ENCODE measurements around the gene SCP2.

Gene SCP2

DNA sequence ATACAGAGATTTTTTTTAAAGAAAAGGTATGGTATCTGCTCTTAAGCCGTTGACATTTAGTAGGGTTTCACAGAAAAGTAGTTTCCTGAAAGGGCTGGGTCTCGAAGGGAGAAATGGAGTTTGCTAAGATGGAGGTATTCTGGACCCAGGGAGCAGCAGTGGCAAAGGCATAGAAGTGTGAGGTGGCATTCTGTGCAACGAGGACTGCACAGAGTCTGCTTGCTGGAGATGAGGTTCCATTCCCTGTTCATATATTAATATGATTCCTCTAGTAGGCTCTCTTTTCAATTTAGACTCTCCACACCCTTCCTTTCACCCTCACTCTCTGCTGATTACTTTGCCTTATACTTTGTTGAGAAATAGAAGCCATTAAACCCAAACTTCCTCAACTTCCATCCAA is 96.5 kb downstream of the SCP2 start:
- no peak overlapping the region for H3K4me3 ChIP-seq (ENCODE audit: low read length)
- no peak for DNase-seq (ENCODE audit: low read depth, low spot score)

DNA sequence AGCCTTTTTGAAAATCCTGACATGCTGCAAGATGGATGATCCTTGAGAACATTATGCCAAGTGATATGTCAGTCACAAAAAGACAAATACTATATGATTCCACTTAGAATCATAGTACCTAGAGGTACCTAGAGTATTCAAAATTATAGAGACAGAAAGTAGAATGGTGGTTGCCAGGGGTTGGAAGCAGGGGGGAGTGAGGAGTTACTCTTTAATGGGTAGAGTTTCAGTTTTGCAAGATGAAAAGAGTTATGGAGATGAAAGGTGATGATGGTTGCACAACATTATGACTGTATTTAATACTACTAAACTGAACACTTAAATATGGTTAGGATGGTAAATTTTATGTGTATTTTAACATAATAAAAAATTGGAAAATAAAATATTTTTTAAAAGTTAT is 97.0 kb downstream of the SCP2 start:
- DNase-seq (ENCODE audit: low read depth, low spot score), result peak; percentile 33
- no peak overlapping the region for H3K4me3 ChIP-seq (ENCODE audit: low read length)

DNA sequence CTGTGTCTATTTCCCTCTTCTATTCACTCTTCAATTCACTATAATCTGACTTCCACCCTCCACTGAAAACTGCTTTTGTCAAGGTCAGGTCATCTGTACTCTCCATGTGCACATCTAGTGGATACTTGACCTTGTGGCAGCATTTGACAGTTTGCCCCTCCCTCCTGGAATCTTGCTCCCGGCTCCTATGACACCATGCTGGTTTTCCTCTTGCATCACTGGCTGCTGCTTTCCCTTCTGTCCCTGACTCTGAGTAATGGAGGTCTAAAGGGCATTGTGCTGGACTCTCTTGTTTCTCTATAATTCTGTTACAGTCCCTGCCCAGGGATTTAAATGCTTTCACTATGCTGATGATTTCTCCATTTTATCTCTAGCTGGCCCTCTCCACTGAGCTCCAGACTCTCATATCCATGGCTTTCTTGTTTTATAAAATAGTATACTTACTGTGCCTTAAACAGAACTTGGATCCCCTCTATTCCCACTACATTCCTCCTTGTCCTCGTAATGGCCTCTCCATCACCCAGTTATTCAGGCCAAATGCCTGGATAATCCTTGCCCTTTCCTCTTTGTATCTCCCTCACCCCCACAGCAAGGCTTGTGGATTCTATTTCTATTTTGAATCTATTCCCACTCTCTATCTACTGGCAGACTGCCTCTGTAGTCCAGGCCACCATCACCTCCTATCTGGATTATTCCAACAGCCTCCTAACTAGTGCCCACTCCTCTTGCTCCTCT is 98.1 kb downstream of the SCP2 start:
- no peak for DNase-seq (ENCODE audit: low read depth, low spot score)
- no peak overlapping the region for H3K4me3 ChIP-seq (ENCODE audit: low read length)

DNA sequence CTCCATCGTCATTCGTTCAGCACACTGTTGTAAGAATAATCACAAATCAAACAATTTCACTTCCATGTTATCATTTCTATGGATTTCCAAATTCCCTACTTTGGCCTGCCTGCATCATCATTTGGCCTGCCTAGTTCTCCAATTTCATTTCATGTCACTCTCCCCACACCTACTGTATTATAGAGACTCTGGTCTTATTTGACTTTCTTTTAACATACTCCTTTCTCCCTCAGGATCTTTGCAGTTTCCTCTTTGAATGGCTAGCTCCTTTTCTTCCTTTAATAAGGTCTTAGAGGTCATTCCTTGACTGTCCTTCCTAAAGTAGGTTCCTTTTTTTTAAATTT is 98.7 kb downstream of the SCP2 start:
- DNase-seq (ENCODE audit: low read depth, low spot score), result no peak
- no peak overlapping the region for H3K4me3 ChIP-seq (ENCODE audit: low read length)

DNA sequence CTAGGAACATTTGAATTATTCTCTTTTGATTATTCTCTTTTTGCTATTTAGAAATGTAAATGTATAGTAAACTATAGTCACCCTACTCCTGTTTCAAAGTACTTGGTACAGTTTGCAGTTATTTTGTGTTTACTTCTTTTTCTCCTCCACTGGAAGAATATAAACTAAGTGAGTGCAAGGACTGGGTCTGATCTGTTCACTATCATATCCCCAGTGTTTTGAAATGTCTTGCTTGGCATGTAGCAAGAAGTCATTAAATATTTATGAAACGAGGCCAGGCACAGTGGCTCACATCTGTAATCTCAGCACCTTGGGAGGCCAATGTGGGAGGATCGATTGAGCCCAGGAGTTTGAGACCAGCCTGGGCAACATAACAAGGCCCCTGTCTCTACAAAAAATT is 99.2 kb downstream of the SCP2 start:
- H3K4me3 ChIP-seq (ENCODE audit: low read length), result no peak overlapping the region
- no peak for DNase-seq (ENCODE audit: low read depth, low spot score)

DNA sequence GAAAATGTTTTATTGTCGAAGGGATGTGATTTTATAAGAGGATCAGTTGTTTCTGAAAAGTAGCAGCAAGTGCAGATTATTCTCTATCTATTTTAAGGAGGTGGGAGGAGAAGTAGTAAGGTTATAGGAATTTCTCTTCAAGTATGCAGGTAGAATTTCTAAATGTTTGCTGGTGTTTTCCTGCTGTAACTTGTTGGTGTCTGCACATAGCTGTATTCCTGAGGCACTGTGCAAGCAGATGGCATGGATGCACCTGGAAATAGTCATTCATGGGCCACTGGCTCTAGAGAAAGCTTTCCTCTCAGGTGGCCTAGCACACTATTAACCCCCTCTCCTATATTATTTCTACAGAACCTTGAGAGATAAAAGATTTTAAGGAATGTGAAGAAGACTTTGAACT is 104.7 kb downstream of the SCP2 start:
- H3K4me3 ChIP-seq (ENCODE audit: low read length), result no peak overlapping the region

DNA sequence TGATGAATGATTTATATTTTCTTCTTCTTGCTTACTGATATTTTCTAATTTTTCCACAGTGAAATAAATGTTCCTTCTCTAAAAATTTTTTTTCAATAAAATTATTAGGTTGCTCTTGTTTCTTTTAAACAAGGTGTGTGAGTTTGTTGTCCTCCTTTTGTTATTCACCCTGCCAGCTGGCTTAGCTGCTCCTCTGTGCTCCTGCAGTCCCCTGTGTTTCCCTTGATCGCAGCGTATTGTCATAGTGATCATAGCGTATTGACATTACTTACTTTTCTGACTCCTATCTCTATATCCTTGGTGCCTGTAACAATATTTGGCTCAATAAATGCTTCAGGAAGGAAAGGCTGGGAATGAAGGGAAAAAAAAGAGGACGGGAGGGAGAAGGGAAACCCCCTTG is 110.1 kb downstream of the SCP2 start:
- DNase-seq (ENCODE audit: low read depth, low spot score), result no peak
- H3K4me3 ChIP-seq (ENCODE audit: low read length), result no peak overlapping the region

More for the DNA sequence above, 104.7 kb downstream of the SCP2 start:
- no peak for DNase-seq (ENCODE audit: low read depth, low spot score)

DNA sequence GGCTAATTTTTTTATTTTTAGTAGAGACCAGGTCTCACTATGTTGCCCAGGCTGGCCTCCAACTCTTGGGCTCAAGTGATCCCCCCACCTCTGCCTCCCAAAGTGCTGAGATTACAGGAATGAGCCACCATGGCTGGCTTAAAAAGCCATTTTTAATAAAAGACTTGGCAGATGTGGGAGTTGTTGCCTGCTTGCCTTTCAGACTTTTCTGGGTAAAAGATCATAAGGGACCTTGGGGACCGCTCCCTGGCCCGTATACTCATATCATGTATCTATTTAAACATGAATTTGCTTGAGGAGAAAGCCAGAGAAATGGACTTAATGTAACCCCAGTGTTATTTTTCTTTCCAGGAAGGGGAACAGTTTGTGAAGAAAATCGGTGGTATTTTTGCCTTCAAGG is 111.5 kb downstream of the SCP2 start:
- no peak overlapping the region for H3K4me3 ChIP-seq (ENCODE audit: low read length)
- no peak for DNase-seq (ENCODE audit: low read depth, low spot score)

DNA sequence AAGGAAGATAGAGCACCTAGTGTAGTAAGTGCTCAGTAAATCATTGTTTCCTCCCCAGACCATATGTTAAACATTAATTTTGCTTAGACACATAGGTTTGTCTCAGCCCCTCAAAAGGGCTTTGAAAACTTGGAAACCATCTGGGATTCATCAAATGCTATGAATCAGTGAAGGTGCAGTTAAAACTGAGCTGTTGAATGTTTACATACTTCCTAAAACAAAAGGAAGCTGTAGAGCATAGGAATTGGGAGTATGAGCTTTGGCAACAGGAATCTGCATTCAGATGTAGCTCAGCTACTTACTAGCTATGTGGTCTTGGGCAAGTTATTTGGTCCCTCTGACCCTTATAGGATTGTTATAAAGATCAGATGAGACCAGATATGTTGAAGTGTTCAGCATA is 116.2 kb downstream of the SCP2 start:
- DNase-seq (ENCODE audit: low read depth, low spot score), result no peak
- no peak overlapping the region for H3K4me3 ChIP-seq (ENCODE audit: low read length)

DNA sequence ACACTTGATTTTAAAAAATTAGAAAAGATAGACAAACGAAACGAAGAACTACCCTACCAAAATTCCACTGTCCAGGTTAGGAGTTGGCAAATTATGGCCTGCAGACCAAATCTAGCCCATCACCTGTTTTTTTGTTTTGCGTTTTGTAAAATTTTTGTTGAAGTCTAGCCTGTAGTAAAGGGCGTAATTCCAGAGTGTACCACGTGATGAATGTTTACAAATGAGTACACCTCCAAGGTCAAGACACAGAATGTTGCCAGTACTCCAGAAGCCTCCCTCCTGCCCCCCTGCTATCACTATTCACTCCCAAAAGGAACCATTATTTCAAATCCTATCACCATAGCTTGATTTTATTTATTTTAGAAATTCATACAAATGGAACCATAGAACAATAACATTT is 117.8 kb downstream of the SCP2 start:
- H3K4me3 ChIP-seq (ENCODE audit: low read length), result no peak overlapping the region
- no peak for DNase-seq (ENCODE audit: low read depth, low spot score)

DNA sequence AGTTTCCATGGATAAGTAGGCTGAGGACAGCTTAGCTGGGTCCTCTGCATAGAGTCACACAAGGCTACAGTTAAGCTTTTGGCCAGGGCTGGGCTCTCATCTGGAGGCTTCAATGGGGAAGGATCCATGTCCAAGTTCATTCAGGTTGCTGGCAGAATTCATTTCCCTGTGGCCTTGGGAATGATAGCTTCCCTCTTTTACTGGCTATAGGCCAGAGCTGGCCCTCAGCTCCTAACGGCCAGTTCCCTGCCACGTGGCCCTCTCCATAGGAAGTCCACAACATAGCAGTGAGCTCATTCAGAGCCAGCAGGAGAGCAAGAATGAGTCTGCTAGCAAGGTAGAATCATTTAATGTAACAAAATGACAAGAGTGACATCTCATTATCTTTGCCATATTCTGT is 119.9 kb downstream of the SCP2 start:
- H3K4me3 ChIP-seq (ENCODE audit: low read length), result no peak overlapping the region
- no peak for DNase-seq (ENCODE audit: low read depth, low spot score)

DNA sequence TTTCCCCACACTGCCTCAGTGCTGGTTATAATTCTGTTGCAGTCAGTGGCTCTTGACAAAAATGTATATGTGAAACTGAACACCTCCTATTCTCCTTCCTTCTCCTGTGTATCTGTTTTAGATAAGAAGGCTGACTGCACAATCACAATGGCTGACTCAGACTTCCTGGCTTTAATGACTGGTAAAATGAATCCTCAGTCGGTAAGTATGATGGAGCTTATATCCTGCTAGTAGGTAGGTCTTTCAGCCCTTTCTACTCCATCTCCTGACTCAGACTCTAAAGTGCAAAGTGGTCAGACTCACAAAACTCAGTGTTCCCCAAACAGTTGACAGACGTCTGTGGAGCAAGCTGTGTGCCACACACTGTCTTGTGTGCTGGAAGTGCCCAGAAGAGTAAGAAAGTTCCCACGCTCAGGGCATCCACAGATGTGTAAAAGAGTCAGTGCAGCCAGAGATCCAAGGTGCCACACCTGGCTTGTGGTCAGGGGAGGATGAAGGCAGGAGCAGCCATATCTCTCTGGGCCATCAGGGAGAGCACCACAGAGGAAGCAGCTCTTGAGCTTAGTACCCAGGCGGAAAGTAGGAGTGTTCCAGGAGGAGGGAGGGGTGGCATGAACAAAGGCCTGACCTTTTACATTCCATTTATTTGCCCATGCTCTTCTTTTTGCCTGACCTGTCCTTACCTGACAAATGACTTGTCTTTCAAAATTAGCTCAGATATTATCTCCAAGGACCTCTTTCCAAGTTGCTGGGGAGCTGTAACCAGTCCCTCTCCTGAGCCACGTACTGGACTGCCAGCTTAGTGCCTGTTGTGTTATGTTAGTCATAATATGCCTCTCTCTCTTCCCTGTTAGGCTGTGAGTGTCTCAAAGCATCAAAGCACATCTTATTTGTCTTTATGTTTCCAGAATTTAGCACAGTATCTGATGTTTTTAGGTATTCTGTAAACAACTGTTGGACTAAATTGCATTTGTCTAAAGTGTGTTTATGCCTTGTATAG is 121.0 kb downstream of the SCP2 start:
- 0 out of 2 replicates have a peak overlapping the region, but pooled peaks have one; percentile 1 for H3K4me3 ChIP-seq (ENCODE audit: low read length)
- peak; percentile 80 for DNase-seq (ENCODE audit: low read depth, low spot score)

DNA sequence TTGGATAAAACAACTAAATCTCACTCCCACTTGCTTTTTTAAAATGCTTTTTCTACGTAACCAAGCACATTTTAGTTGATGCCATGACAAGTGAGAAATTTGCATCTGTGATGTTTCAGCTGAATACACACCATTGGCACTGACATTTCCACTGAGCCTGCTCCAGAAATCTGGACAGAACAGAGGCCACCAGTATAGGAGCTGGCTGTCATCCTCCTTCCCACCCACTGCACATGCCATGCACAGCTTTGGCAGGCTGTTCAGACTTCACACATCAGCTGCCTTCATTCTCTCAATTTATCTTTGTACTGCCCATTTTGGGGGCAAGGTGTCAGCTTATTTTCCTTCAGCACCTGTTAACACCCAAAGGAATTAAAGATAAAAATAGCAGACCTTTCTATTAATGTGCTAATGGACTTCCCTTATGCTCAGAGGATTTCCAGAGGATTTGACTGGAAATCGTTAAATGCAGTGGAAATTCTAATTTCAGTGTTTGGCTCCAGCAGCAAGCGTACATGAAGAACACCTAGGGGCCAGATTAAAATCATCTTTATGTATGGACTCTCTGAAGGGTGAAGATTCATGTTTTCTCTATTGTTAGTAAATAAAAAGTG is 122.0 kb downstream of the SCP2 start:
- DNase-seq (ENCODE audit: low read depth, low spot score), result no peak
- H3K4me3 ChIP-seq (ENCODE audit: low read length), result no peak overlapping the region

DNA sequence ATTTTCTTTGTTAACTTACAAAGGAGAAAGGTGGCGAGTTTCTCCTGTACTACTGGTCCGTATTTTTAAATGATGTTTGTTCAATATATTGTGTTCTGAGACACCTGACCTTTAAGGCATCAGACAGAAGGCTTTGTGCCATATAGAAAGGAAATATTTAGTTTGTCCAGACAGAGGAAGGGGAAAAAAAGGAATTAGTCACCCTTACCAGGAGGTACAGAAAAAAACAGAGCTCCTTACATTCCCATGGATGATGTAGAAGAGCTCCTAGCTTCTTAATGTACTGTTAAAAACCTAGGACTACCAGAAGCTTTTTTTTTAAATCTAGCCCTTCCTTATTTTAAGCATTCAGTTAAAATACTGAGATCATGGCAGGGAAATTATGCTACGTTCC is 122.5 kb downstream of the SCP2 start:
- no peak for DNase-seq (ENCODE audit: low read depth, low spot score)
- no peak overlapping the region for H3K4me3 ChIP-seq (ENCODE audit: low read length)

DNA sequence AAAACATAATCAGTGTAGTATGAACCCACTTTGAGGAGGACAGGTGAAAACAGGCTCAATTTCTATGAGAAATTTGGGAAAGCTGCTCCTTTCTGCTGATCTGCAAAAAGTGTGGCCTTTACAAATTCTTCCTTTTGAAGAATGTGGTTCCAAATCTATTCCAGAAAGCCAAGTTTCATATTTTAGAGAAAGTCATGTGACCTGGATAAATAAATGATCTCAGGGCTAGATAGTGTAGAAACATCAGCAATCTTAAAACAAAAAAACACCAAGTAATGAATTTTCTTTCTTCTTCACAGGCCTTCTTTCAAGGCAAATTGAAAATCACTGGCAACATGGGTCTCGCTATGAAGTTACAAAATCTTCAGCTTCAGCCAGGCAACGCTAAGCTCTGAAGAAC is 123.2 kb downstream of the SCP2 start:
- H3K4me3 ChIP-seq (ENCODE audit: low read length), result no peak overlapping the region
- no peak for DNase-seq (ENCODE audit: low read depth, low spot score)

DNA sequence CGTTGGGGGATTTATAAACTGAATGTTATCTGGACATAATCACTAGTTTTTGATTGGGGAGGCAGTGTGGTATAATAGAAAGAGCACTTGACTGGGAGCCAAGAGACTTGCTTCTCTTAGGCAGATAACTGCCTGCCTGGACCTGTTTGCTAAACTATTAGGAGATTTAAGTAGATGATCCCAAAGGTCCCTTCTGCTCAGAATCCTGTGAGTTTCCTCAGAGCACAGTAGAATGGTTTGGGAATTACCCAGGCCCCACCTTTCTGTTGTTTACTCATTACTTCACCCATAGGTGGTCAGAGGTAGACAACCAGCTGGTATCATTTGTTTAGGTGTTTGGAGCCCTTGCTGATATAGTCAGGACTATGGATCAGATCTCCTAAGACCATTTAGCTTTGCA is 124.6 kb downstream of the SCP2 start:
- no peak for DNase-seq (ENCODE audit: low read depth, low spot score)
- H3K4me3 ChIP-seq (ENCODE audit: low read length), result no peak overlapping the region

DNA sequence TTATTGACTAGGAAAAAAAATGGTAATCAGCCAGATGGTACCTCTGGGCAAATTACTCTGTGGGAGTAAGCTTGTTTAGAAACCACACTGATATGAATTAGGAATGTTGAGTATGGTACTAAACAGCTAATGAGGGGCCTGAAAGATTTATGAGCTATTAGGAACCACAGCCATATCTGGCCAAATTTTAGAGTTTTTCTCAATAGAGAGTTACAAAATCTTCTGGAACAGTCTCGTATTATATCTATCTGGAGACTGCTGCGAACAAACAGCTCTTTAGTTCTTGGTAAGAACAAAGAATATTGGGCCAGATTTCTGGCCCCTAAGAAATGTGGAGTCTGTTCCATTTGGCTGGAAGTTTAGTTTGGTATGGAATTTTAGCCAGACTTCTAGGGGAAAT is 130.1 kb downstream of the SCP2 start:
- no peak for DNase-seq (ENCODE audit: low read depth, low spot score)
- no peak overlapping the region for H3K4me3 ChIP-seq (ENCODE audit: low read length)

DNA sequence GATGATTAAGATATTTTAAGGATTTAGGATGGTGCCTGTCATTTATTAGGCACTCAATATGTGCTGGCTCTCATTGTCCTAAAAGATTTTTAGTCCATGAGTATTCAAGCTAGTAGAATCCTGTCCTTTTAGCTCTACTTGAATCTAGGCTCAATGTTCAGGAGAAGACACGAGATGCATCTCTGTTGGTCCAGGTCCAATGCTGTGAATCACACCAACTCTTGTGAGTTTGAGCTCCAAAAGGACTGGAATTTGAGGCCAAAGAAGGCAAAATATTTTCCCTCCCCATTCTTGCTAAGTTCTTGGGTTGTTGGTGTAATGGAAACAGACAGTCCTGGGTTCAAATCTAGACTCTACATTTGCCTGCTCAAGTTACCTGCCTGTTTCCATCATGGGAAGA is 133.5 kb downstream of the SCP2 start:
- no peak for DNase-seq (ENCODE audit: low read depth, low spot score)
- H3K4me3 ChIP-seq (ENCODE audit: low read length), result no peak overlapping the region

DNA sequence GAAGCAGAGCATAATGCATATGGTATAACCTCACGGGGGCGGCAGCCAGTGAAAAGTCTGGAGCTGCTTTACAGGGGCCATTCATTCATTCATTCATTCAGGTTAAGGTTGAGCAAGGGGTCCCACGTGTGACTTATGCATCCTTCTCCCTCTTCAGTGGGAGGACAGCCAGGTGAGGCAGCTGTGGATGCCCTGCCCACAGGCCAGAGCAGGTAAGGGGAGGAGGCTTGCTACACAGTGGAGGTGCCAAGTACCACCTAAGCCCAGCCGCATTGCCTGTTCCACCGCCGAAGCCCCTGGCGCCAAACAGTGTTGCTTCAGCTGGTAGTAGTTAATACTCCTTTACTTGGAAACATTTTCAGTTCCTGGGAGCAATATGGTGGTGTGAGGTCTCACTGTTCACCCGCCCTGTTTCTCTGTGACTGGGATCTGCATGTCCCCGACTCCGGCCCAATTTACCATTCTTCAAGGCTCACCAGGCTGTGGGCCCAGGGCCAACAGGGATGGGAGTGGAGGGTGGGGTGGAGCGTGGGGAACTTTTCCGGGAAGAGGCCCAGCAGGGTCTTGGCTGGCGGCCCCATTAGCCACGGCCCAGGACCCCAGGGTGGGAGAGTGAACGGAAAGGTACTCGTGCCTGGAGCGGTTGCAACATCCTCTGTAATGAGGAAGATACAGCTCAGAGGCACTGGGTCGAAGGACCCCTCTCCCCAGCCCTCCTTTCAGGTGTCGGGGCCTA is 134.2 kb downstream of the SCP2 start:
- H3K4me3 ChIP-seq (ENCODE audit: low read length), result no peak overlapping the region
- no peak for DNase-seq (ENCODE audit: low read depth, low spot score)
